Dermis lymphatic vessel endothelial cell (primary cell): ENCODE measurements around the gene DIAPH1. TPM values are rescaled to one million over a fixed set of nuclear protein-coding genes. Genes with fewer than 3 reads are reported as not detected.

Experiments used
- total RNA-seq: library from RNA; depleted of rRNA; stranded (reverse); fragments of >200 nt; gene quantifications from 2 replicates; pipeline ENCODE4 v1.2.1, GENCODE V29; 2014

The DIAPH1 gene
- total RNA-seq: 33.9 and 38.7 TPM in 2 replicates

GRCh38 chr5:141618804-141619554 is at the start of gene DIAPH1:
DIAPH1 (minus strand) TSS chr5:141619000; CDS start chr5:141618914, 86 bp downstream.

GRCh38 chr5:141650851-141651727 is 32.3 kb upstream of the DIAPH1 start, which contains the start of gene FCHSD1:
FCHSD1 (minus strand) TSS chr5:141651418; CDS start chr5:141651368, 50 bp downstream.

DNA sequence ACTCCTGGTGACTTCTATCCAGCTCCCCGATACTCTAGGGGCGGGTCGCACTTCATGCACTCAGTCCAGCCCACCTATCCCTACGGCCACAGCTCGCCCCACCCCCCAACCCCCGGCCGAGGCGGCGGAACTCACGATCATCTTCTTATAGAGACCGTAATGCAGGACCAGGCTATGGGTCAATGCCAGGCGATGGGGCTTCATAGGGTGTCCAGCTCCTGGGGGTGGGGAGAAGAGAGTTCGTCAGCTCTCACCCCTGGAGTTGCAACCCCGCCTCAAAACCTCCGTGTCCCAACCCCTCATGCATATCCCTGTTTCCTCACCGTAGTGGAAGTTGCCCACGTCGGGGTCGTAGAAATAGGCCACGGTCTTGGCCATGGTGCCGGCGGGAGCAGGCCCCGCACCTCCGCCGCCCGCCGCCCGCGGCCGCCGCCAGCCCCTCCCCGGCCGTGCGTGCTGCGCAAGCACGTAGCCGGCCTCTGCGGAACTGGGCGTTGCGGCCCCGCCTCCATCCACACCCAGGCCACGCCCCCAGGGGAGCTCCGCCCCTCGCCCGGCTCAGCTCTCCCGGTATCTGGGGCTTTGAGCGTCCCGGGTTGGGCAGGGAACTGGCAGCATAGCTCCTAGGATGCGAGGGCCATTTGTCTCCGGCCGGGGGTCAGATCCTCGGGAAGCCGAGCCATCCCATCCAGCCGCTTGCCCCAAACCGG is 17.8 kb upstream of the DIAPH1 start, which contains the start of the genes HDAC3 and RELL2:
Gene HDAC3, minus strand, starts transcription at position 437 of the 710 bp plus-strand sequence. Its CDS starts 59 bp downstream, at position 378.
Gene RELL2, plus strand, starts transcription at position 585 of the 710 bp plus-strand sequence. CDS start 1,229 bp downstream, outside the sequence.

DNA sequence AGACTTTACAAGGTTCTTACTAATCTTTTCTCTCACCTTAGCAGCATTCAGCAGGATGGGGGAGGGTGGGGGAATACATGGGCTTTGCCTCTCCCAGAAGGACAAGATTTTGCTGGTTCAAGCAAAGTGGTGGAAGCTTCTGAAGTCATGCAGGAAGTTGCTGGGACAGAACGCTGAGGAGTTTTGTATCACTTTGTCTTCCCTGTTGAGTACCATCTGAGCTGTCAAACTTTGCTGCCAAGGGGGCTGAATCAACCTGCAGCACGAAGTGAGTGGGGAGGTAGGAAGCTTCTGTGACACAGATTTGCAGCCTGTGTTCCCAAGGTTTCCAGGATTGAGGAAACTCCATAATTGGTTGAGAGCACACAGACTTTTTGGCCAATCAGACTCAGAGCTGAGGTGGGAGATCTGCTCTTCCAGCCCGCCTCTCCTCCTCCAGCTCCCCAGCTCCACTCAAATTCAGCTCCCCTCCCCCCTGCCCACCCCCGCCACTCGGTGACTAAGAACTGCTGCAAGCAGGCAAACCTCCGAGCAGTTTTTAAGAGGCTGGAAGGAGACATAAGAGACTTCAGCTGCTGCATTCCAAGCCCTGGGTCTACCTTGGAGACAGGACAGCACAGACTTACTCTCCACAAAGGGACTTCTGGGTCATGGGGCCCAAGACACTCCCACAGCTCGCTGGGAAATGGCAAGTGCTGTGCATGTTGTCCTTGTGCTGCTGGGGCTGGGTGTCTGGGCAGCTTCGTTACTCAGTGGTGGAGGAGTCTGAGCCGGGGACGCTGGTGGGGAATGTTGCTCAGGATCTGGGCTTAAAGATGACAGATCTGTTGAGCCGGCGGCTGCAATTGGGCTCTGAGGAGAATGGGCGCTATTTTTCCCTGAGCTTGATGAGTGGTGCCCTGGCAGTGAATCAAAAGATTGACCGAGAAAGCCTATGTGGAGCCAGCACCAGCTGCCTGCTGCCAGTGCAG is 129.9 kb downstream of the DIAPH1 start, which contains the start of gene PCDHGC5:
Gene PCDHGC5, plus strand, starts transcription at position 491 of the 971 bp plus-strand sequence. Its CDS starts 160 bp downstream, at position 651.

GRCh38 chr5:141484641-141485311 is 134.0 kb downstream of the DIAPH1 start, which contains the start of gene PCDHGC4:
PCDHGC4 (plus strand) TSS chr5:141485030; CDS start chr5:141485174, 144 bp downstream.

DNA sequence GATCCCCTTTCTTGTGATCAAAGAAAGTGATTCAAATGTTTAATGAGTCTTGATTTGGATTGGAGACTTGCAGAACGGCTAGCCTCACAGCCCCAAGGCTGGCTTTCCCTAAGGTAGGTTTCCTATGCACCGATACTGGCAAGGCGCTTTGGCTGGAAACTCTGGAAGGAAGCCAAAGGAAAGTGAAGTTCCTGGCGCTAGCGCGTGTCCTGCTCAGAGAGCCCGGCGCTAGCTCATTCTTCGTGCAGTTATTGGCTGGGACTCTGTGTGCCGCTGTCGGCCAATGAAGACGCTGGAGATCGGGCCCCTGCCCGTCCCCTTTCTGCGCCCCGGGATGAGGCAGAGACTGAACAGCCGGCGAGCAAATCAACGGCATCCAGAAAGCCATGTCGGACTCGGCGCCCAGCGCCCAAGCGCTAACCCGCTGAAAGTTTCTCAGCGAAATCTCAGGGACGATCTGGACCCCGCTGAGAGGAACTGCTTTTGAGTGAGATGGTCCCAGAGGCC is 143.1 kb downstream of the DIAPH1 start, which contains the start of gene PCDHGC3:
Gene PCDHGC3, plus strand, starts transcription at position 342 of the 507 bp plus-strand sequence. Its CDS starts 151 bp downstream, at position 493.

Other genes starting within 250 kb of the DIAPH1 start
- 2.6 and 4.3 TPM in 2 replicates for gene PCDHGB3, start 248.8 kb downstream of the DIAPH1 start, total RNA-seq
- 2.4 and 2.9 TPM in 2 replicates for gene PCDHGA6, start 245.1 kb downstream of the DIAPH1 start, total RNA-seq
- 0.65 and 1.4 TPM in 2 replicates for gene PCDHGA7, start 236.3 kb downstream of the DIAPH1 start, total RNA-seq
- 6.7 and 11.3 TPM in 2 replicates for gene PCDHGB4, start 231.3 kb downstream of the DIAPH1 start, total RNA-seq
- gene PCDHGA8, start 226.4 kb downstream of the DIAPH1 start, total RNA-seq: 0.54 and 1.5 TPM in 2 replicates
- 8.3 and 11.8 TPM in 2 replicates for gene PCDHGB5, start 221.1 kb downstream of the DIAPH1 start, total RNA-seq
- 2.0 and 3.2 TPM in 2 replicates for gene PCDHGA9, start 216.2 kb downstream of the DIAPH1 start, total RNA-seq
- gene PCDHGB6, start 211.0 kb downstream of the DIAPH1 start, total RNA-seq: 2.1 and 3.7 TPM in 2 replicates
- gene PCDHGA10, start 206.0 kb downstream of the DIAPH1 start, total RNA-seq: 5.2 and 6.0 TPM in 2 replicates
- 10.9 and 11.5 TPM in 2 replicates for gene PCDHGB7, start 201.3 kb downstream of the DIAPH1 start, total RNA-seq
- gene PCDHGA11, start 197.9 kb downstream of the DIAPH1 start, total RNA-seq: 6.7 and 7.5 TPM in 2 replicates
- 1.5 and 4.9 TPM in 2 replicates for gene PCDHGA12, start 188.5 kb downstream of the DIAPH1 start, total RNA-seq
- 17.4 and 20.5 TPM in 2 replicates for gene PCDHGC3, start 143.0 kb downstream of the DIAPH1 start, total RNA-seq
- gene PCDHGC4, start 134.0 kb downstream of the DIAPH1 start, total RNA-seq: 0.65 and 0.95 TPM in 2 replicates
- gene PCDHGC5, start 129.9 kb downstream of the DIAPH1 start, total RNA-seq: 0.33 and 0.52 TPM in 2 replicates
- 55.4 and 56.6 TPM in 2 replicates for gene HDAC3, start 17.8 kb upstream of the DIAPH1 start, total RNA-seq
- 4.7 and 7.3 TPM in 2 replicates for gene RELL2, start 18.0 kb upstream of the DIAPH1 start, total RNA-seq
- gene FCHSD1, start 32.4 kb upstream of the DIAPH1 start, total RNA-seq: 13.0 and 15.6 TPM in 2 replicates
- 28.7 and 38.2 TPM in 2 replicates for gene ARAP3, start 63.2 kb upstream of the DIAPH1 start, total RNA-seq